GM21723 (cell line): ENCODE data around the gene HLX.

Source experiments
- ATAC-seq: cut with Tn5 transposase; IDR thresholded peaks from one replicate; pipeline ENCODE4 v1.9.1; 2021; ENCODE audit warnings: mild to moderate bottlenecking, moderate library complexity; ENCODE audit not compliant: unreplicated experiment

The HLX gene

GRCh38 chr1:220924331-220924970 is 45.2 kb downstream of the HLX start:
- no peak for ATAC-seq

GRCh38 chr1:220925707-220926106 is 46.5 kb downstream of the HLX start:
- ATAC-seq = no peak

GRCh38 chr1:220926146-220926545 is 46.9 kb downstream of the HLX start:
- ATAC-seq = no peak

GRCh38 chr1:220927442-220927841 is 48.2 kb downstream of the HLX start:
- no peak for ATAC-seq

- no peak for ATAC-seq
These were observed 49.1 kb downstream of the HLX start for GRCh38 chr1:220928320-220928719.

GRCh38 chr1:220928725-220929300 is 49.6 kb downstream of the HLX start:
- no peak for ATAC-seq

GRCh38 chr1:220929304-220929703 is 50.1 kb downstream of the HLX start:
- ATAC-seq = no peak
